Naive B cell (primary cell): ENCODE measurements around the gene METTL26. TPM values are rescaled to one million over a fixed set of nuclear protein-coding genes. Genes with fewer than 3 reads are reported as not detected.

ENCODE experiments used
- ATAC-seq, 2 donors: fragments of 150-1000 bp; cut with Tn5 transposase; 2 replicates each; pipeline ENCODE4 v1.10.0; 2021; ENCODE audit warnings: low read depth in 2 of 2, mild to moderate bottlenecking in 2 of 2, moderate library complexity in 2 of 2
- DNase-seq: peaks from one replicate; pipeline ENCODE4 v3.0.0; 2022
- H3K27ac Mint-ChIP-seq, 6 donors: one replicate each; pipeline ENCODE4 v1.8.0; 2020 to 2022; ENCODE audit warnings: mild to moderate bottlenecking in 6 of 6, mixed read lengths in 6 of 6, moderate library complexity in 5 of 6, inconsistent platforms in 2 of 6
- H3K27me3 Mint-ChIP-seq, 3 donors: one replicate each; pipeline ENCODE4 v1.8.0; 2021 to 2022; ENCODE audit warnings: mixed read lengths in 3 of 3, mild to moderate bottlenecking in 1 of 3
- H3K36me3 Mint-ChIP-seq, 2 donors: one replicate each; pipeline ENCODE4 v1.8.0; 2020 to 2022; ENCODE audit warnings: mixed read lengths in 2 of 2, inconsistent platforms in 1 of 2, mild to moderate bottlenecking in 1 of 2
- H3K4me1 Mint-ChIP-seq, 3 donors: one replicate each; pipeline ENCODE4 v1.8.0; 2020 to 2022; ENCODE audit warnings: mixed read lengths in 3 of 3, inconsistent platforms in 1 of 3, mild to moderate bottlenecking in 1 of 3, moderate library complexity in 1 of 3
- H3K4me3 Mint-ChIP-seq, 8 donors: one replicate each; pipeline ENCODE4 v1.8.0; 2020 to 2022; ENCODE audit warnings: mild to moderate bottlenecking in 8 of 8, mixed read lengths in 8 of 8, moderate library complexity in 8 of 8, inconsistent platforms in 2 of 8
- H3K9me3 Mint-ChIP-seq, 7 donors: one replicate each; pipeline ENCODE4 v1.8.0; 2020 to 2022; ENCODE audit warnings: mixed read lengths in 7 of 7, mild to moderate bottlenecking in 5 of 7, inconsistent platforms in 2 of 7, moderate library complexity in 1 of 7
- polyA plus RNA-seq, 6 donors: library from polyadenylated mRNA; unstranded; fragments of 300-500 nt; fragmentation: Illumina TruSeq; gene quantifications; one replicate each; pipeline ENCODE4 v1.2.3, GENCODE V29; 2021; ENCODE audit warnings: low read depth in 6 of 6

The METTL26 gene
- polyA plus RNA-seq, 6 donors from 2014 or later, result 66.3 to 87.6 (median 84.9) TPM

DNA sequence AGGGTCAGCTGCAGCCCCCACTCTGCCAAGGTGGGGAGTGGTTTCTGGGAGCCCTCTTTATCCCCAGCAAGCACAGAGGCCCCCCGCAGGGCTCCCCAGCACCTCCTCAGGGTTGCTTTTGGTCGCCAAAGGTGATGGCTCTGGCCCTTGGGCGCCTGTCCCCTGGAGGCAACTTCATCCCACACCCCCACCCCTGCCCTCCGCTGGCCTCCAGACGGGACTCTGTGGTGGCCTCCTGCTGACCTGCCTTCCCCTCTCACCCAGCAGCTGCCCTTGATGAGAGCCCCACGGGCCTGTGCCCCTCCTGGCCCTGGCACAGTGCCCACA, 24.0 kb upstream of the METTL26 start:
- Mint-ChIP-seq H3K27me3 (no peaks in the 10 kb centered on the region), H3K27ac (peak overlapping the region in 1 of 6 donors; percentile 30), H3K4me1 (peaks cover 5 to 14% (median 6%) of the 10 kb centered on the region in 3 donors), H3K9me3 (no peaks in the 10 kb centered on the region), H3K4me3 (no peak overlapping the region), H3K36me3 (no peaks in the 10 kb centered on the region)
- ATAC-seq, result no peak
- no peak for DNase-seq

DNA sequence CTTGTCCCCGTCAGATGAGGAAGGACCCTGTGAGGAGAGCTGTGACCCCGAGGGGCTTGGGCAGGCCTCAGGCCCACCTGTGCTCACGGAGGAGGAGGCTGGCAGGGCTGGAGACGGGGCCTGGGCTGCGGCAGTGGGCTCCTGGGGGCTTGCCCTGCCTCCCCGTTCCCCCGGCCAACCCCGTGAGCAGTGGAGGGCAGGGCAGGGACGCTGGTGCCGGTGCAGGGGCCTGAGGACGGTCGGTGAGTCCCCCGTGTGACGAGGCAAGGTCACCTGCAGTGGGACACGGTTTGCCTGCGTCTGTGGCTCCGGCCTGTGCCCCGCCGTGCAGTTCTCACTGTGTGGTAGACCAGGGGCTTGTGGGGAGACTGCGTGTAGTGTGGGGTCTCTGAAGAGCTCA, 23.5 kb upstream of the METTL26 start:
- no peak overlapping the region for H3K4me3 Mint-ChIP-seq

DNA sequence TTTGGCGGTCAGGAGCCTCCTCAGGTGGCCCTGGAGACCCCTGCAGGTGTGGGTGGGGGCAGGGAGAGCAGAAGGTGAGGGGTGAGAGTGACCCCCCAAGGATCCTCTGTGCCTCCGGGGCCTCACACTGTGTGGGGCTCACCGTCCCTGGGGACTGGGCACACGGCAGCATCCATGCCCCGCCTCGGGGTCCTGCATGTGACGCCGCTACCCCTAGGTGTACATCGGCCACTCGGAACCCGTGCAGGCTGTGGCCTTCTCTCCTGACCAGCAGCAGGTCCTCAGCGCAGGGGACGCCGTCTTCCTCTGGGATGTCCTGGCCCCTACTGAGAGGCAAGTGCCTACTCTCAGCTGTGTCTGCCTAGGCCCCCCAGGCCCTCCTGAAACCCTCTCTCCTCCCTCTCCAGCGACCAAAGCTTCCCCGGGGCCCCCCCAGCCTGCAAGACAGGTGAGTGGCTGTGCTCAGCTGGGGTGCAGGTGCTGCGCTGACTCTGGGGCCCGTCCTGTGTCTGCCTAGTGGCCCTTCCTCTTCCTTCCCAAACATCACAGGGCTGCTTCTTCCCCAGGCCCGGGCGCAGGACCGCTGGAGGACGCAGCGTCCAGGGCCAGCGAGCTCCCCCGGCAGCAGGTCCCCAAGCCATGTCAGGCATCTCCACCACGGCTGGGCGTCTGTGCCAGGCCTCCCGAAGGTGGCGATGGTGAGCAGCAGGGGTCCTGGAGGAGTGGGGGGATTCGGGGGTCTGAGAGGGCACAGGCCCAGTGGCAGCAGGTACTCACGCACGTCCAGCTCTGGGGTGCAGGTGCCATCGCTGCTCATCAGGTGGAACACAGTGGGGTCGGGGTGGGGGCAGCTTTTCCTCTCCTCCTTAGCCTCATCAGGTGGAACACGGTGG, 22.8 kb upstream of the METTL26 start:
- Mint-ChIP-seq H3K9me3 (no peaks in the 10 kb centered on the region), H3K27ac (peak overlapping the region in 1 of 6 donors; percentile 87), H3K4me3 (peak overlapping the region in 2 of 8 donors; percentile 16 to 42), H3K4me1 (peaks cover 5 to 14% (median 6%) of the 10 kb centered on the region in 3 donors), H3K27me3 (no peaks in the 10 kb centered on the region), H3K36me3 (no peaks in the 10 kb centered on the region)
- no peak for DNase-seq
- no peak for ATAC-seq

More for the DNA sequence above, 23.5 kb upstream of the METTL26 start:
- Mint-ChIP-seq H3K9me3 (no peaks in the 10 kb centered on the region), H3K4me1 (peaks cover 5 to 14% (median 6%) of the 10 kb centered on the region in 3 donors), H3K27ac (peak overlapping the region in 1 of 6 donors; percentile 30), H3K36me3 (no peaks in the 10 kb centered on the region), H3K27me3 (no peaks in the 10 kb centered on the region)
- DNase-seq (no peak), ATAC-seq (no peak)

DNA sequence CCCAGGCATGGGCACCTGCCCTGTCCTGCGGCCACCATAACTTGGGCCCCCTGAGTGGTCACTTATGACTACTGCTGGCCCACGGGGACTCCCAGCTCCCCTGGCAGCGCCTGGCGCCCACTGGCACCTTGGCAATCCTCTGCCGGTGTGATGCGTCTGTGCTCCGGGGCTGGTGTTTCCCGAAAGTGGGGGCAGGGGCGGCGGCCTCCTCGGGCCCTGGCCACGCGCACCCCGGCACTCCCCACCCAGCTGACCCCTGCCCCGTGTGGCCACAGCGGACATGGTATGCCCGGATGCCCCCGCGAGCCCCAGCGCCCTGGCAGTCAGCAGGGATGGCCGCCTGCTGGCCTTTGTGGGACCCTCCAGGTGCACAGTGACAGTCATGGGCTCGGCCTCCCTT, 21.4 kb upstream of the METTL26 start:
- Mint-ChIP-seq H3K27ac (no peak overlapping the region), H3K36me3 (no peaks in the 10 kb centered on the region), H3K27me3 (no peaks in the 10 kb centered on the region), H3K9me3 (no peaks in the 10 kb centered on the region), H3K4me1 (peaks cover 5 to 14% (median 6%) of the 10 kb centered on the region in 3 donors), H3K4me3 (no peak overlapping the region)
- no peak for DNase-seq
- ATAC-seq, result no peak

DNA sequence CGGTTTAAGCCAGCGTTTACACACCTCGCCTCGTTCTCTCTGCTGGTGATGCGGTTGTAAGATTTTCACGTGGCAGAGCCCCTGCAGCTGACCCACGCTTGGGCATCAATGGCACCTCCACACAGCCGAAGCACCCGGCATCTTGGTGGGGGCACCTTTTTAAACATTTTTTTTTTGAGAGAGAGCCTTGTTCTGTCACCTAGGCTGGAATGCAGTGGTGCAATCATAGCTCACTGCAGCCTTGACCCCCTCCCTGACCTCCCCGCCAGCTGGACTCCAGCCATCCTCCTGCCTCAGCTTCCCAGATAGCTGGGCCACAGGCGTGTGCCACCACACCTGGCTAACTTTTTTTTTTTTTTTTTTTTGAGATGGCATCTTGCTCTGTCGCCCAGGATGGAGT, 17.9 kb upstream of the METTL26 start:
- H3K27me3 Mint-ChIP-seq, result no peaks in the 10 kb centered on the region
- no peaks in the 10 kb centered on the region for H3K36me3 Mint-ChIP-seq
- ATAC-seq (no peak), DNase-seq (no peak)
- H3K4me1 Mint-ChIP-seq, result no peaks in the 10 kb centered on the region
- H3K4me3 Mint-ChIP-seq, result no peak overlapping the region
- no peaks in the 10 kb centered on the region for H3K9me3 Mint-ChIP-seq
- H3K27ac Mint-ChIP-seq, result no peak overlapping the region

DNA sequence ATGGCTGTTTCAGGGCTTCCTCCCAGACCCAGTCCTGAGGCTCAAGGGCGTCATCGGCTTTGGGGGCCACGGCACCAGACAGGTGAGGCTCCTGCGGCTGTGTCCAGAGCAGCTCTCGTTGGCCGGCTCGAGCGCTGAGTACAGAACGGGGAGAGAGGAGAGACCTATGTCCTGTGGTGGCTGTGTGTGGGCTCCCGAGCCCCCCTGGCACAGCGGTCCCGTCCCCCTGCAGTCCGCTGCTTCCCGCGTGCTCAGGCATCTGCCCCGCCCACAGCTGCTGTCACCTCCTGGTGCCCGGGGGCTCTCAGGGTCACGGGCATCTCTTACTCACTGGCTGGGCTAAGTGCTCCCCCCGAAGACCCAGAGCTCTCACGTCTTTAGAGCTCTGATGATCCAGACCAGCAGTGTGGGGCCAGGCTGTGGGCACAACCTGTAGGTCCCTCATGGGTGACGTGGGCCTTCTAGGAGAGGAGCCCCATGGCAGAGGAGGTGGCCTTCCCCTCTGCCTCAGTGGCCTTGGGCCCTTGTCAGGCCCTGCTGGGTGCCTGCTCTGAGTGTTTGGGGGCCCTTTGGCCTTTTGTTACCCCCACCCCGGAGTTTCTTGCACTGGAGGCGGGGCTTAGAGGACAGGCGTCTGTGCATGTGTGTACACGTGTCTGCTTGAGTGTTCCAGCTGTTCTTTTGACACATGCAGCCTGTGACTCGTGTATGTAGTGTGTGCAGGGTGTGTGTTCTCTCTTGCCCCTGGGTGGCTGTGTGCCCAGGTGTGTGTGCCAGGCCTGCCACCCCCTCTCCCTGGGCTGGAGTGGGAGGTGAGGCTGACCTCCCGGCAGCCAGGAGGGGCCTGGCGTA, 16.6 kb upstream of the METTL26 start:
- H3K4me1 Mint-ChIP-seq, result peaks cover 0 to 9% (median 0%) of the 10 kb centered on the region in 3 donors
- no peaks in the 10 kb centered on the region for H3K9me3 Mint-ChIP-seq
- H3K27ac Mint-ChIP-seq, result no peak overlapping the region
- ATAC-seq (no peak), DNase-seq (no peak)
- peak overlapping the region in 3 of 8 donors; percentile 7 to 59 (median 35) for H3K4me3 Mint-ChIP-seq
- H3K27me3 Mint-ChIP-seq, result no peaks in the 10 kb centered on the region
- no peaks in the 10 kb centered on the region for H3K36me3 Mint-ChIP-seq

DNA sequence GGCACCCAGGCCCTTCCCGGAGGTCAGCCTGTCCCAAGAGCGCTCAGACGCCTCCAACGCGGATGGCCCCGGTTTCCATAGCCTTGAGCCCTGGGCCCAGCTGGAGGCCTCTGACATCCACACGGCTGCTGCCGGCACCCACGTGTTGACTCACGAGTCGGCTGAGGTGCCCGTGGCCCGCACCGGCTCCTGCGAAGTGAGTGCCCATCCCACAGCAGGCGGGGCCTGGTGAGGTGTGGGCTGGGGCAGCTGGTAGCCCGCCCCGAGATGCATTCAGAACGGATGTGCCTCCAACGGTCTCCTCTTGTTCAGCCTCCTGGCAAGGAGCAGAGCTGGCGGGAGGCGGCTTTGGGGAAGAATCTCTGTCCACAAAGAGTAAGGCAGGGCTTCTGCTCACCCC, 15.7 kb upstream of the METTL26 start:
- ATAC-seq (no peak), DNase-seq (no peak)
- no peak overlapping the region for H3K27ac Mint-ChIP-seq
- H3K4me3 Mint-ChIP-seq, result peak overlapping the region in 4 of 8 donors; percentile 5 to 73 (median 42)
- H3K9me3 Mint-ChIP-seq, result no peaks in the 10 kb centered on the region
- peaks cover 0 to 9% (median 0%) of the 10 kb centered on the region in 3 donors for H3K4me1 Mint-ChIP-seq
- H3K36me3 Mint-ChIP-seq, result no peaks in the 10 kb centered on the region
- H3K27me3 Mint-ChIP-seq, result no peaks in the 10 kb centered on the region

DNA sequence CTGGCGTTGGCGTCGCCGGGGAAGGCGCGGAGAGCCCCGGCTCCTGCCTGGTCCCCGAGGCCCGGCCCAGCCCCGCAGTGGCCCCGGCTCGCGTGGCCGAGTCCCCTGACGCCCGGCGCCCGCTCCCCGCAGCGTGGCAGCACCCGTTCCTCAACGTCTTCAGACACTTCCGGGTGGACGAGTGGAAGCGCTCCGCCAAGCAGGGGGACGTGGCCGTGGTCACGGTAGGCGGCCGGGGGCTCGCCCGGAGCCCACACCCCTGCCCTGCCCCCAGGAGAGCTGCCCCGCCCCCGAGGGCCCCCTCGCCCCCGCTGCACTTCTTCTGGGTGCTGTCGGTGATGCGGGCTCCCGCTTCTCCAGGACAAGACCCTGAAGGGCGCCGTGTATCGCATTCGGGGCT, 13.5 kb upstream of the METTL26 start:
- Mint-ChIP-seq H3K4me3 (peak overlapping the region; percentile 60 to 86 (median 75)), H3K9me3 (no peaks in the 10 kb centered on the region), H3K27ac (peak overlapping the region in 2 of 6 donors; percentile 76 to 81), H3K4me1 (peaks cover 0 to 12% (median 2%) of the 10 kb centered on the region in 3 donors), H3K27me3 (no peaks in the 10 kb centered on the region), H3K36me3 (no peaks in the 10 kb centered on the region)
- DNase-seq, result no peak
- ATAC-seq, result no peak

DNA sequence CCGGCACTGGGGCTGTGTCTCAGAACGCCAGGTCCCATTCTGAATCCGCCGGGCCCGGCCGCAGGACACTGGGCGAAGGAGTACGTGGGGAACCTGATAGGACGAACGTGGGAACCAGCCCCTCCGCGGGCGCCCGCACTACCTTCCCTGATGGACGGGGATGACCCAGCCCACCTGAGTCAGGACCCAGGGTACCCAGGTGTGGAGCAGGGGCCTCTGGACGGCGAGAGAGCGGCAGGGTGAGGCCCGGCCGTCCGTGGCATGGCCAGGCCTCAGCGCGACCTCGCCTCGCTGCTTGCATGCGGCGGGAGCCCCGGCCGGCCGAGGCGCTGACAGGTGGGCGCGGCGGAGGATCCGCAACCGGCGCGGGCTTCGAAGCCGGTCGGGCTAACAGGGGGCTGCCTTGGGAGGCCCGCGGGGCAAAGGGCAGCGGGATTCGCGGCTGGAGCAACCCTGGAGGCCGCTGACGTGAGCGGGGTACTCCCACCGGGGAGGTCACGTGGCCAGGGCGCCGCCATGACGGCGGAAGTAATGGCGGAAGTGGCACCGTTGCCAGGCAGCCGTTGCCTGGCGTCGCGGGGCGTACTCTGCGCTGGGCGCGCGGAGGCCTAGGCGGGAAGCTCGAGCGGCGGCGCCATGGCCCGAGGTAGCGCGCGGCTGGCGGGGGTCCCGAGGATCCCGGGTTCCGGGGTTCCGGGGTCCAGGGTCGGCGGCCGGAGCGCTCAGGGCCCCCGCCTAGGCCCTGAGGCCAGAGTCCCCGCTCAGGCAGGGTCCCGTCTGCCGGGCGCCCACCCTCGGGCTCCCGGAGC, 12.9 kb upstream of the METTL26 start, which contains the start of gene WDR90:
Gene WDR90 (plus strand): TSS at position 585 of the 809 bp plus-strand sequence. CDS start 52 bp downstream, at position 637.
- Mint-ChIP-seq H3K4me3 (peak within 1 kb of the TSS; percentile 76 to 91 (median 84)), H3K9me3 (no peaks in the 10 kb centered on the region), H3K27ac (peak within 1 kb of the TSS; percentile 49 to 95 (median 84)), H3K27me3 (no peaks in the 10 kb centered on the region), H3K4me1 (peaks cover 0 to 14% (median 8%) of the 10 kb centered on the region in 3 donors), H3K36me3 (no peaks in the 10 kb centered on the region)
- DNase-seq, result peak; percentile 92
- ATAC-seq, result peak; percentile 97 to 99

DNA sequence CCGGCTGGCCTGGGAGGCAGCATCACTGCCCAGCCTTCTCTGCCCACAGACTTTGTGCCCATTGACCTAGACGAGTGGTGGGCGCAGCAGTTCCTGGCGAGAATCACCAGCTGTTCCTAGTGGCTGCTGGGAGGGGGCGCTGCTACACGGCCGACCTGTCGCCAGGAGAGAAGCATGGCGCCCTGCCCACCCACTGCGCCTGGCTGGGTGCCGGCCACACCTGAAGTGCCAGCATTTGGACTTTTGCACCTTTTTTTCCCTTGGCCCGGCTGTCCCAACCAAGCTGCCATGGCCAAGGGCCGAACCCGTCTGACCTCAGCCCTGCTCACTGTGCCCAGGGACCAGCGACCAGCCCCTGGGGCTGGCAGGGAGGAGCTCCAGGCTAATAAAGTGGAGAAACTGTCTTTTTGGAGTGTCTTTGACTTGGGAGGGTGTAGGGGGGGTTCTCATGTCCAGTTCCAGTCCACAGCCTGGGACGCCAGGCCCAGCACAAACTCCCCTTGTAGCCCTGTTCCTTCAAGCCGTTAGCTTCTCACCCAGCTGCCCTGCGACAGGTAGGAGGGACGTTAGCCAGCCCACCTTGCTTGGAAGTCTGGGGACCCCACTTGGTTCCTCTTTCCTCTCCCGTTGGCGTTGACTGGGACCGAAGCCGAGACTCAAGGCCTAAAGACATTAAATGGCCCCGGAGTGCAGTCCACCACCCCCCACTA, 12.1 kb upstream of the METTL26 start:
- Mint-ChIP-seq H3K4me3 (peak overlapping the region; percentile 76 to 91 (median 84)), H3K9me3 (no peaks in the 10 kb centered on the region), H3K27me3 (no peaks in the 10 kb centered on the region), H3K4me1 (peaks cover 0 to 18% (median 13%) of the 10 kb centered on the region in 3 donors), H3K36me3 (no peaks in the 10 kb centered on the region), H3K27ac (peak overlapping the region; percentile 44 to 95 (median 82))
- no peak for DNase-seq
- ATAC-seq, result peak; percentile 6 to 13

DNA sequence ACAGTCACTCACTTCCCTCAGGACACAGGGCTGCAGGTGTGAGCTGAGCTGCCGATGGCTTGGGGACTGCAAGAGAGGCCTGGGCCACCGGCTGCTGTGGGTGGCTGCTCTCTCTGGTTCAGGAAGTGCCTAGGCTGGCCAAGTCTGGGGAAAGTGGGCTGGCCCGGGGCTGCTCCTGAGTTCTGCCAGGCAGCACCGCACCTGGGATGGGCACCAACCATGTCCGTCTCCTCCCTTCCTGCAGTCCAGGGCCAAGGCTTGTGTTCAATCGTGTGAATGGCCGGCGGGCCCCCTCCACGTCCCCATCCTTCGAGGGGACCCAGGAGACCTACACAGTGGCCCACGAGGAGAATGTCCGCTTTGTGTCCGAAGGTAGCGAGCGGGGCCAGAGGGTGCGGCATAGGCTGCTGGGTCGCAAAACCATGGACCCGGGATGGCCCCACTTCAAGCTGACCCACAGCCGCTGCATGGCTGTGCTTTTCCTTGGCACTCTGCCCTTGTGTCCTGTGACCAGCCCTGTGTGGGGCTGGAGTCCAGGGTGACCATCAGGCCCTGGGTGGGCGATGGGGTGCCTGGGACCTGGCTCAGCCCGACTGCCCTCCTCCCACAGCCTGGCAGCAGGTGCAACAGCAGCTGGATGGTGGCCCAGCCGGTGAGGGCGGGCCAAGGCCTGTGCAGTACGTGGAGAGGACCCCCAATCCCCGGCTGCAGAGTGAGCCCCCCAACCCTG, 11.2 kb upstream of the METTL26 start:
- Mint-ChIP-seq H3K36me3 (no peaks in the 10 kb centered on the region), H3K9me3 (no peaks in the 10 kb centered on the region), H3K4me3 (peak overlapping the region in 4 of 8 donors; percentile 23 to 91 (median 50)), H3K27ac (peak overlapping the region in 2 of 6 donors; percentile 36 to 86), H3K27me3 (no peaks in the 10 kb centered on the region), H3K4me1 (peaks cover 0 to 21% (median 13%) of the 10 kb centered on the region in 3 donors)
- DNase-seq (no peak), ATAC-seq (no peak)

DNA sequence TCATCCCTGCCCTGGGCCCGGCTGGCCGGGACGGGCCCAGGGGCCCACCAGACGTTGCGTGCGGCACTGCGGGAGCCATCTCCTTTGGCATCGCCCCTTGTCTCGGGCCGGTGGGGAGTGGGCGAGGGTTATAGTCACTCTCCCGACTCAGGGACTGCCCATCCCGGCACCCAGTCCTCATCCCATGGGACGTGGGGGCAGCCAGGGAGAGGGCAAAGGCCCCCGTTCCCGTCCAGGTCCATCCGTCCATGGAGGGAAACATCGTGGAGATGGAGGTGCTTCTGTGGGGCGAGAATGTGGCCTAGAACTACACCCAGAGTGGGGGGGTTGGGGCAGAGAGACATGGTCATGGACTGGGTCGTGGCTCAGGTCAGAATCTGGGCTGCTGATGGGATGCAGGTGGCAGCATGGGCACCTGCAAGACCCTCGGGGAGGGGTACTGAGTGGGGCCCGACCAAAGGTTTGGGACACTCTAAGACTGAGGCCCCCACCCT, 10.6 kb upstream of the METTL26 start:
- Mint-ChIP-seq H3K27ac (peak overlapping the region in 1 of 6 donors; percentile 53), H3K36me3 (no peaks in the 10 kb centered on the region), H3K4me1 (peaks cover 0 to 21% (median 13%) of the 10 kb centered on the region in 3 donors), H3K27me3 (no peaks in the 10 kb centered on the region), H3K9me3 (no peaks in the 10 kb centered on the region), H3K4me3 (peak overlapping the region in 4 of 8 donors; percentile 21 to 56 (median 33))
- DNase-seq, result no peak
- no peak for ATAC-seq
